HG02870 (cell line): Measurements from ENCODE around the gene COMP.

Experiments
- ATAC-seq: cut with Tn5 transposase; IDR thresholded peaks from one replicate; pipeline ENCODE4 v1.9.1; 2021; ENCODE audit warnings: mild to moderate bottlenecking, moderate library complexity; ENCODE audit not compliant: unreplicated experiment

The COMP gene

GRCh38 chr19:18770663-18771327, 20.3 kb downstream of the COMP start:
- ATAC-seq, result no peak

- ATAC-seq, result no peak
Measured at GRCh38 chr19:18769989-18770528, 21.0 kb downstream of the COMP start.

GRCh38 chr19:18768997-18769891, 21.9 kb downstream of the COMP start:
- ATAC-seq, result no peak

GRCh38 chr19:18768046-18768771, 22.9 kb downstream of the COMP start:
- no peak for ATAC-seq

- no peak for ATAC-seq
Measured at GRCh38 chr19:18765224-18765623, 25.9 kb downstream of the COMP start.

- ATAC-seq, result no peak
Measured at GRCh38 chr19:18764591-18765051, 26.5 kb downstream of the COMP start.

GRCh38 chr19:18763674-18764590, 27.2 kb downstream of the COMP start:
- ATAC-seq, result no peak

GRCh38 chr19:18762125-18763023, 28.7 kb downstream of the COMP start:
- no peak for ATAC-seq

- ATAC-seq, result no peak
Measured at GRCh38 chr19:18761531-18762110, 29.5 kb downstream of the COMP start.

- no peak for ATAC-seq
Measured at GRCh38 chr19:18760440-18761383, 30.4 kb downstream of the COMP start.

- no peak for ATAC-seq
Measured at GRCh38 chr19:18759995-18760426, 31.1 kb downstream of the COMP start.

- no peak for ATAC-seq
Measured at GRCh38 chr19:18759304-18759994, 31.7 kb downstream of the COMP start.

GRCh38 chr19:18756896-18757295, 34.2 kb downstream of the COMP start:
- no peak for ATAC-seq

- ATAC-seq, result no peak
Measured at GRCh38 chr19:18754501-18754900, 36.6 kb downstream of the COMP start.

- no peak for ATAC-seq
Measured at GRCh38 chr19:18751571-18751970, 39.5 kb downstream of the COMP start.

GRCh38 chr19:18750295-18750970, 40.7 kb downstream of the COMP start:
- no peak for ATAC-seq
